Fibroblast of skin of abdomen (primary cell): Measurements from ENCODE around the gene GPX2.

Source experiments
- DNase-seq: peaks from one replicate; pipeline ENCODE4 v3.0.0-alpha.2; 2013

The GPX2 gene

GRCh38 chr14:64912261-64912660, 30.3 kb downstream of the GPX2 start:
- no peak for DNase-seq

- DNase-seq = peak; percentile 31
Measured at GRCh38 chr14:64910847-64911495, 31.6 kb downstream of the GPX2 start.

- no peak for DNase-seq
Measured at GRCh38 chr14:64906022-64906421, 36.5 kb downstream of the GPX2 start.

- peak; percentile 5 for DNase-seq
Measured at GRCh38 chr14:64899958-64900357, 42.6 kb downstream of the GPX2 start.

GRCh38 chr14:64891839-64892375, 50.6 kb downstream of the GPX2 start:
- DNase-seq = peak; percentile 62

GRCh38 chr14:64891173-64891838, 51.2 kb downstream of the GPX2 start:
- DNase-seq = no peak

- no peak for DNase-seq
Measured at GRCh38 chr14:64889352-64889751, 53.2 kb downstream of the GPX2 start.
